CD4-positive, alpha-beta T cell (primary cell): ENCODE measurements around the gene PI4KA. TPM values are rescaled to one million over a fixed set of nuclear protein-coding genes. Genes with fewer than 3 reads are reported as not detected.

Source experiments
- ATAC-seq: fragments of 200-7000 bp; cut with Tn5 transposase; one replicate; pipeline ENCODE4 v1.10.0; 2022; ENCODE audit warnings: mild to moderate bottlenecking; ENCODE audit not compliant: poor library complexity
- CTCF ChIA-PET: fragments of 350-600 bp; sonication (Branson Sonifier 250); formaldehyde crosslinking; loops from one replicate; lab custom pipeline; 2021; ENCODE audit warnings: antibody characterized with exemption, inconsistent platforms; lab: Charles Lee
- POLR2A ChIA-PET: fragments of 350-600 bp; sonication (Branson Sonifier 250); formaldehyde crosslinking; loops from one replicate; lab custom pipeline; 2021; ENCODE audit warnings: antibody characterized with exemption, inconsistent platforms; lab: Charles Lee
- DNase-seq, 14 experiments: peaks; one replicate each; pipeline ENCODE4 v3.0.0-alpha.2; 2013 to 2020; ENCODE audit warnings: mixed read lengths in 2 of 14
- H3K27ac ChIP-seq, 2 donors: one replicate each; pipeline versions ENCODE4 v1.5.1 to v1.7.0; 2013; ENCODE audit warnings: low read length in 2 of 2, low read depth in 1 of 2, mild to moderate bottlenecking in 1 of 2
- H3K27me3 ChIP-seq, 2 experiments: 1 replicate in 1 of 2; 2 replicates in 1 of 2; pipeline versions ENCODE4 v1.6.1 to v1.7.0; 2013; ENCODE audit warnings: low read length in 2 of 2, control low read depth in 1 of 2, mild to moderate bottlenecking in 1 of 2, moderate library complexity in 1 of 2; ENCODE audit not compliant: insufficient read depth in 2 of 2, control insufficient read depth in 1 of 2
- H3K36me3 ChIP-seq: one replicate; pipeline ENCODE4 v1.6.1; 2013; ENCODE audit warnings: low read length, control low read depth; ENCODE audit not compliant: insufficient read depth
- H3K4me1 ChIP-seq: one replicate; pipeline ENCODE4 v1.6.1; 2013; ENCODE audit warnings: low read length, control low read depth; ENCODE audit not compliant: insufficient read depth
- H3K4me3 ChIP-seq: one replicate; pipeline ENCODE4 v1.5.1; 2013; ENCODE audit warnings: mild to moderate bottlenecking, low read length, moderate library complexity
- H3K9me3 ChIP-seq, 2 experiments: 1 replicate in 1 of 2; 2 replicates in 1 of 2; pipeline versions ENCODE4 v1.6.1 to v1.7.0; 2013; ENCODE audit warnings: low read length in 2 of 2, mild to moderate bottlenecking in 2 of 2, control low read depth in 1 of 2, moderate library complexity in 1 of 2; ENCODE audit not compliant: control insufficient read depth in 1 of 2, insufficient read depth in 1 of 2
- H3K27ac Mint-ChIP-seq: one replicate; pipeline ENCODE4 v1.8.0; 2020; ENCODE audit warnings: mixed read lengths
- H3K27me3 Mint-ChIP-seq: one replicate; pipeline ENCODE4 v1.8.0; 2021; ENCODE audit warnings: mixed read lengths
- H3K36me3 Mint-ChIP-seq: one replicate; pipeline ENCODE4 v1.8.0; 2021; ENCODE audit warnings: low read depth, mixed read lengths
- H3K4me1 Mint-ChIP-seq: one replicate; pipeline ENCODE4 v1.8.0; 2021; ENCODE audit warnings: low read depth, mixed read lengths
- H3K4me3 Mint-ChIP-seq: one replicate; pipeline ENCODE4 v1.8.0; 2020; ENCODE audit warnings: mild to moderate bottlenecking, mixed read lengths
- H3K9me3 Mint-ChIP-seq: one replicate; pipeline ENCODE4 v1.8.0; 2020; ENCODE audit warnings: mixed read lengths
- intact Hi-C, 2 experiments: fragments of 100-400 bp; cut with DNase I in 1 of 2; cut with micrococcal nuclease in 1 of 2; formaldehyde crosslinking; loops; one replicate each; pipeline versions ENCODE4 v1.15.1 to v1.9.0; 2023 to 2025; cut with DNase I, micrococcal nuclease
- total RNA-seq, 174 experiments: library from RNA in 2 of 174; stranded (reverse) in 2 of 174; gene quantifications; one replicate each; pipeline ENCODE4 v1.2.3 and lab custom pipeline; 2021 to 2026
- TF ChIP-seq, protein P1 (sequence below): fragments of 200-600 bp; IDR thresholded peaks from one replicate; pipeline ENCODE4 v1.8.0; 2022; ENCODE audit warnings: antibody characterized with exemption, mild to moderate bottlenecking

The PI4KA gene
- total RNA-seq, 2 experiments from 2014 or later: 137 to 146 TPM

GRCh38 chr22:20766530-20766929 lies 92.1 kb downstream of the PI4KA start:
- TF ChIP-seq, protein P1, sequence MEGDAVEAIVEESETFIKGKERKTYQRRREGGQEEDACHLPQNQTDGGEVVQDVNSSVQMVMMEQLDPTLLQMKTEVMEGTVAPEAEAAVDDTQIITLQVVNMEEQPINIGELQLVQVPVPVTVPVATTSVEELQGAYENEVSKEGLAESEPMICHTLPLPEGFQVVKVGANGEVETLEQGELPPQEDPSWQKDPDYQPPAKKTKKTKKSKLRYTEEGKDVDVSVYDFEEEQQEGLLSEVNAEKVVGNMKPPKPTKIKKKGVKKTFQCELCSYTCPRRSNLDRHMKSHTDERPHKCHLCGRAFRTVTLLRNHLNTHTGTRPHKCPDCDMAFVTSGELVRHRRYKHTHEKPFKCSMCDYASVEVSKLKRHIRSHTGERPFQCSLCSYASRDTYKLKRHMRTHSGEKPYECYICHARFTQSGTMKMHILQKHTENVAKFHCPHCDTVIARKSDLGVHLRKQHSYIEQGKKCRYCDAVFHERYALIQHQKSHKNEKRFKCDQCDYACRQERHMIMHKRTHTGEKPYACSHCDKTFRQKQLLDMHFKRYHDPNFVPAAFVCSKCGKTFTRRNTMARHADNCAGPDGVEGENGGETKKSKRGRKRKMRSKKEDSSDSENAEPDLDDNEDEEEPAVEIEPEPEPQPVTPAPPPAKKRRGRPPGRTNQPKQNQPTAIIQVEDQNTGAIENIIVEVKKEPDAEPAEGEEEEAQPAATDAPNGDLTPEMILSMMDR: no peak
- Mint-ChIP-seq H3K4me1 (no peaks in the 10 kb centered on the region), H3K9me3 (no peaks in the 10 kb centered on the region), H3K27ac (no peak overlapping the region), H3K36me3 (peaks cover 64% of the 10 kb centered on the region), H3K4me3 (no peak overlapping the region), H3K27me3 (no peaks in the 10 kb centered on the region)
- intact Hi-C loops: no loop called here
- peaks cover 46% of the 10 kb centered on the region for H3K36me3 ChIP-seq
- H3K4me3 ChIP-seq: no peak overlapping the region
- H3K27me3 ChIP-seq: no peaks in the 10 kb centered on the region
- H3K27ac ChIP-seq: no peak overlapping the region
- ATAC-seq (no peak), DNase-seq (no peak)
- ChIA-PET POLR2A (no interaction called here), CTCF (interaction anchor here (0.6 kb wide), 1 partner anchor 104 kb away, joined by 3 read pairs; no protein-coding TSS in a partner anchor)
- no peaks in the 10 kb centered on the region for H3K9me3 ChIP-seq
- H3K4me1 ChIP-seq: no peaks in the 10 kb centered on the region

- no peak for DNase-seq
- intact Hi-C loops: no loop called here
- peaks cover 70% of the 10 kb centered on the region for H3K36me3 Mint-ChIP-seq
Observed at GRCh38 chr22:20765938-20766337, 92.7 kb downstream of the PI4KA start.

DNA sequence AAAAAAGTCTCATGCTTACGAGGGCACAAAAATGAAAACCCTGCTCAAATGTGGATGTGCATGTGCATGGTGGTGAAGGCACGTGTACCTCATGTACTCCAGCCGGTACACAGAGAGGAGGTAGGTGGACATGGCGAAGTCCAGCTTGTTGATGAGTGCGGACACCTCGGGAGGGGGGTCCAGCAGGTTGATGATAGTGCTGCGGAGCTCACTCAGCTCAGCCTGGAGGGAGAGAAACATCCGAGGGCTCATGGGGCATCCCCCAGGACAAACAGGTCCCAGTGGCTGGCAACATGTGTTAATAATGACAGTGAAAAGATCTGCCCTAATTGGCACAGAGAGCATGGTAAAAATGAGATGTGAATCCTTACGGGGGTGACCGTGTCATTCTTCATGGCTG lies 93.9 kb downstream of the PI4KA start:
- POLR2A ChIA-PET: no interaction called here
- H3K4me3 Mint-ChIP-seq: no peak overlapping the region
- H3K27ac Mint-ChIP-seq: no peak overlapping the region
- H3K27me3 Mint-ChIP-seq: no peaks in the 10 kb centered on the region
- no peaks in the 10 kb centered on the region for H3K9me3 Mint-ChIP-seq
- Histone ChIP-seq H3K9me3 (no peaks in the 10 kb centered on the region), H3K36me3 (peaks cover 62% of the 10 kb centered on the region), H3K4me1 (no peaks in the 10 kb centered on the region), H3K27me3 (no peaks in the 10 kb centered on the region), H3K4me3 (no peak overlapping the region), H3K27ac (no peak overlapping the region)
- ATAC-seq (no peak), DNase-seq (no peak)
- H3K36me3 Mint-ChIP-seq: peaks cover 74% of the 10 kb centered on the region
- CTCF ChIA-PET: no interaction called here
- TF ChIP-seq, protein P1: no peak
- H3K4me1 Mint-ChIP-seq: no peaks in the 10 kb centered on the region
- intact Hi-C loops: no loop called here

More at GRCh38 chr22:20765938-20766337, 92.7 kb downstream of the PI4KA start:
- Mint-ChIP-seq H3K9me3 (no peaks in the 10 kb centered on the region), H3K4me3 (no peak overlapping the region), H3K27ac (no peak overlapping the region), H3K4me1 (no peaks in the 10 kb centered on the region), H3K27me3 (no peaks in the 10 kb centered on the region)
- H3K9me3 ChIP-seq: no peaks in the 10 kb centered on the region
- TF ChIP-seq, protein P1: no peak
- H3K27me3 ChIP-seq: no peaks in the 10 kb centered on the region
- no peaks in the 10 kb centered on the region for H3K4me1 ChIP-seq
- CTCF ChIA-PET: interaction anchor here (0.6 kb wide), 1 partner anchor 105 kb away, joined by 3 read pairs; no protein-coding TSS in a partner anchor
- no peak overlapping the region for H3K27ac ChIP-seq
- H3K4me3 ChIP-seq: no peak overlapping the region
- POLR2A ChIA-PET: no interaction called here
- ATAC-seq: no peak
- peaks cover 52% of the 10 kb centered on the region for H3K36me3 ChIP-seq
